GM18507 (cell line): ENCODE measurements around the gene SCN11A.
A peak's percentile ranks its signal among the peaks of the same experiment; 100 is the strongest.

Source experiments
- DNase-seq: peaks from one replicate; pipeline ENCODE4 v3.0.0; 2011; ENCODE audit warnings: low read depth; ENCODE audit not compliant: insufficient read length; ENCODE audit errors: extremely low spot score
- FAIRE-seq: peaks from 2 replicates; lab custom pipeline; 2011; peaks lifted over from hg19 to GRCh38; lab: Jason Lieb, UNC

The SCN11A gene

DNA sequence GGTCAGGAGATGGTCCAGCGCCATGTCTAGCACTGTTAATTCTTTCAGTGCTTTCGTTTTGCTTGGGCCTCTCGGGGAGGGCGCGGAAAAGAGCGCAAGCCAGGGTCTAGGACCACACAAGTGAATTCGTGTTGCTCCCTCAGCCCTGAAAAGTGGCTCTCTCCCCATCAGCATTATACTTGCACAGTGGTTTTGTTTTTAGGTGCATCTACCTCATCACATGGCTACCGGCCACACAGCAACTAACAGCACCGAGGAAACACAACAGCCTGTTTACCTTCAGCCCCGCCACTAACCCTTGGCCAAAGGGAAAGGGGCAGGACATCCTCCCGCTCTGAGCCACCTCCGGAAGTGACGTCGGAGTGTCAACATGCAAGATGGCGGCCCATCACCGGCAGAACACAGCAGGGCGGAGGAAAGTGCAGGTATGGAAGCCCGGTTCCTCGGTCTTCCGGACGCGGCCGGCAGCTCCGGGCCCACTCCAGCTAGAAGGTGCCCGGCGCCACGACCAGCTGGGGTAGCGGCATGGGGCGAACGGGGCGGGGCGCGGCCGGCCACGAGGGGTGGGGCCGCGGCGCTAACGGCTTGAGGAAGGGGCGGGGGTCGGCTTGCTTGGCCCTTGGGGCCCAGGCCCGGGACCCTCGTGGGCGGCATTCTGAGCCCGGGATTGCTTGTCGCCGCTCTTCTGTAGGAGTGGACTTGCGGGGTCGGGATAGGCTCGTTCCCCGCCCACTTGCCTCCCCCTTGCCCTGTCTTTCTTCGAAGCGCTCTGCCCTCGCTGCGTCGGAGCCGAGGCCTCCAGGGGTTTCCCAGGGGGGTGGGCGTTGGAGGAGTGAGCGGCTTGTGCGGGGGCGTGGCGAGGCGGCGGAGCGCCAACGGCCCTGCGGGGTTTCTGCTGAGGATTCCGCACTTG is at the start of gene SCN11A, which contains the start of gene WDR48:
SCN11A (minus strand) TSS at position 296 of the 913 bp plus-strand sequence. CDS start 101,582 bp downstream, outside the sequence.
WDR48 (plus strand) TSS at position 368 of the 913 bp plus-strand sequence; CDS start at position 378, 10 bp downstream.
- DNase-seq, result peak; percentile 88
- FAIRE-seq, result peak; percentile 99

- DNase-seq (peak; percentile 66), FAIRE-seq (peak; percentile 53)
These were observed 49.4 kb upstream of the SCN11A start for GRCh38 chr3:39101022-39101689.

GRCh38 chr3:39100500-39100886 is 48.7 kb upstream of the SCN11A start:
- DNase-seq, result no peak
- no peak for FAIRE-seq

DNA sequence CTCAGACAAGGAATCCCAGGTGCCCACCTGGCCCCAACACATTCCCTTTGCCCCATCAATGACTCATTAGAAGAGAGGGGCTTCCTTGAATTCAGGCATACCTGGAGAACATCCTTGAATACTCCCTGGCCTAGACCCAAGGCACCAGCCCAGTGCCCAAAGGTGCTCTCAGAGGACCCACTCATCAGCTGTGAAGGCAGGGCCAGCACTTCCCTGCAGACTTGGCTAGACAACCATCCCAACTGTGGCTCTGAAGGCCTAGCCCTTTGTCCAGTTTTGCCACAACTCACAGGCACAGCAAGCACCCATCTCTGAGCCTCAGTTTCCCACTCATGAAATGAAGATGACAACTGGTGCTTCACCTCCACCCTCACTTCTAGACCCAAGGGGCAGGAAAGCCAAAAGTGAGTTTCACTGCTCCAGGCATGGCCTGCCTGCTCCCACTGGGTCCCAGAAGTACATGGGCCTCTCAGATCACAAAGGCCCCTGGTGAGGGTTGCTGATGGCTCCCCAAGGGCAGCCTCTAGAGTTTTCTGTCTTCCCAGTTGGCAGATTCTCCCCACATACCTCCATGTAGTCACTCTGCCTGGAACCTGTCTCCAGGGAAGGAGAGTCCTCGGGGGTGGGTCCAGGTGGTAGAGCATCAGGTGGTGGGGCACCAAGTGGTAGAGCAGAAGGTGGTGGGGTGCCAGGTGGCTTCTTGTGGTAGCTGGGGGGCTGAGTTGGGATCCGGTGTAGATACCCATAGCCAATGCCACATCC is 48.2 kb upstream of the SCN11A start:
- FAIRE-seq, result no peak

GRCh38 chr3:39099242-39099641 is 47.5 kb upstream of the SCN11A start:
- FAIRE-seq, result no peak
- no peak for DNase-seq

More for the DNA sequence above, 48.2 kb upstream of the SCN11A start:
- no peak for DNase-seq

- FAIRE-seq (no peak), DNase-seq (no peak)
These were observed 46.8 kb upstream of the SCN11A start for GRCh38 chr3:39098473-39099000.

GRCh38 chr3:39097716-39098472 is 46.1 kb upstream of the SCN11A start:
- FAIRE-seq, result no peak
- no peak for DNase-seq

DNA sequence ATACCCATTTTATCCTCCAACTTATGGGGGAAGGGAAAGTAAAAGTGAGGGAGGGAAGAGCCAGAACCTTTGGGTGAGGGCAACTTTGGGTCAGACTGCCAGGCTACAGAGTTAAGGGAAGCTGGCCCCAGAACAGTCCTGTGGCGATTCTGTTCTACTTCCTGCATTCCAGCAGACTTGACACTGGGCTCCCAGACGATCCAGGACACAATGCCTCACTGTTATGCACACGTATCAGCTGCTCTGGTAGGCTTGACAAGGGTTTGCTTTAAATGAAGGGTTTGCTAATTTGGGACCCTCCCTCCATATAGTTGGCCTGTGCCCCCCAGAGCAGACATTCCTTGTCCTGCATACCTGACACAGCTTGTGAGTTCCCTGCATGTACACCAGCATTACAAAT is 45.0 kb upstream of the SCN11A start:
- FAIRE-seq (no peak), DNase-seq (no peak)

- FAIRE-seq (no peak), DNase-seq (no peak)
These were observed 44.0 kb upstream of the SCN11A start for GRCh38 chr3:39095778-39096177.

DNA sequence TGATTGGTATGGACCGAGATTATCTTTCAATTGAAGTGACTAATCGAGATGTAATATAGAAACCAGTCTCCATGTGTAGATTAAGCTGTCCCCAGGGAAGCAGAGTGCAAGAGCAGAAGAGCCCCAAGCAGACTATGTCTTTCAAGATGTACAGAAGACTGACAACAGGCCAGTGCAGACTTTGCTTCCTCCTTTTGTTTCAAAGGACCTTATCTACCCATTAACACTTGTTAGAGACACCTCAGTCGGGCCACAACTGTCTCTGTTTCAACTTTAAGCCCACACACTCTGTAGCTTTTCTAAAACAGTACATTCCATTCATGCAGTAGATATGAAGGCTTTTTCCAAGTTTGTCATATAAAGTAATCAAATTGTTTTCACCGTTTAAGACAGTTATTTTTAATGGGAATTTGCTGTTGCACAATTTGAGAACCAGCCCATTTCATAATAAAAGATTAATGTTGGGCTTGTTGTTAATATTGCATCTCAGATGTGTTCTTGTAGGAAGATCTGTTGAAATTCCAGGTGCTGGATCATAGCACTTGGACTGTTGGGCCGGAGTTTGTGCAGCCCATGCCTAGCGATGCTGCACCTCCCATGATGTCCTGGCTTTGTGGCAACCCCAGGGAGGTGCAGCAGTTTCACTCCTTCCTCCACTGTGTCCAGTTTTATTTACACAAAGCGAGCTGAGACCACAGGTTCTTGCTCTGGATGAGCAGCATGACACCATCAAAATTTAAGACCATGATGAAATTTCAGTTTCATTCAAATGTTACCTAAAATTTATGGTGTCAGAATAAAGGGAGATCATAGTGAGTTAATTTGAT is 43.3 kb upstream of the SCN11A start:
- no peak for DNase-seq
- FAIRE-seq, result no peak

- no peak for DNase-seq
- FAIRE-seq, result no peak
These were observed 39.2 kb upstream of the SCN11A start for GRCh38 chr3:39090922-39091321.

DNA sequence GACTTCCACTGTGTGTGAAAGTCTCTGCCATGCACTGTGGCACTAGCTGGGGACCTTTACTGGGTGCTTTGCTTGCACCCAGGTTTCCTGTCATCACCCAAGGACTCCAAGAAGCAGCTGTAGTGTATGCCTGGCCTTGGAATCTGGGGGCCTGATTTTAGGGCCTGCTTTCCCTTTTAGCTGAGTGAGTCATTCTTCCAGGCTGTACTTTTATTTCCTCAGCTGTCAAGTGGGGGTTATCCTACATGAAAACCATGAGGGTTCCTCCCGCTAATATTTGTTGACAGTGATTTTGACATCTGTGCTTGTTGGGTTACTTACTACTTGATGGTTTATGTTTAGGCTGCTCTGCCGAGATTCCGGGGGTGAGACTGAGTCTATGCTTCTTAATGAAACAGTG is 37.1 kb upstream of the SCN11A start:
- FAIRE-seq, result no peak
- DNase-seq, result no peak

GRCh38 chr3:39088456-39088855 is 36.7 kb upstream of the SCN11A start:
- FAIRE-seq (no peak), DNase-seq (no peak)

GRCh38 chr3:39086144-39086543 is 34.4 kb upstream of the SCN11A start:
- no peak for FAIRE-seq
- no peak for DNase-seq

- no peak for FAIRE-seq
These were observed 31.0 kb upstream of the SCN11A start for GRCh38 chr3:39082666-39083313.

GRCh38 chr3:39080026-39080425 is 28.3 kb upstream of the SCN11A start:
- DNase-seq (no peak), FAIRE-seq (no peak)

More at GRCh38 chr3:39082666-39083313, 31.0 kb upstream of the SCN11A start:
- DNase-seq, result no peak

DNA sequence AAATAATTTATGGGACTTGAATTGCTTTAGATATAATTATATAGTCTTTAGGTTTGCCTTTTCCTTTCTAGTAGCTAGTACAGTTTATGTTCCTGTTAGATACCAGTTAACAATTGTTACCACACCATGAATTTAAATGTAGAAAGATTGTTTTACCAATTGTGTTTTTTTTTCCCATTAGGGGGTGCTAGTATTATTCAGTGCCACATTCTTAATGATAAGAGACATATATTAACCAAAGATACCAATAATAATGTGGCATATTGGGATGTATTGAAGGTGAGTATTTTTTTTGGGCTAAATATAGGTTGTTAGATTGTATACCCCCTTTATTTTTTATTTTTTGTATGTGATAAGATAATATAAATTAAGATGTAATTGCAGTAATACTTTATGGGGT is 27.8 kb upstream of the SCN11A start:
- DNase-seq (no peak), FAIRE-seq (no peak)

- DNase-seq, result no peak
- FAIRE-seq, result peak; percentile 73
These were observed 24.2 kb upstream of the SCN11A start for GRCh38 chr3:39075910-39076309.
